GM19238 (cell line): ENCODE results near the gene ZNF362.
"Not testable (repeated sequence)": the region's sequence is repeated elsewhere in the genome, so short reads cannot be mapped to it uniquely, and the experiment has no call there.

Experiments used
- DNase-seq: peaks from one replicate; pipeline ENCODE4 v3.0.0; 2011; ENCODE audit warnings: low spot score; ENCODE audit not compliant: insufficient read length

ZNF362 gene

DNA sequence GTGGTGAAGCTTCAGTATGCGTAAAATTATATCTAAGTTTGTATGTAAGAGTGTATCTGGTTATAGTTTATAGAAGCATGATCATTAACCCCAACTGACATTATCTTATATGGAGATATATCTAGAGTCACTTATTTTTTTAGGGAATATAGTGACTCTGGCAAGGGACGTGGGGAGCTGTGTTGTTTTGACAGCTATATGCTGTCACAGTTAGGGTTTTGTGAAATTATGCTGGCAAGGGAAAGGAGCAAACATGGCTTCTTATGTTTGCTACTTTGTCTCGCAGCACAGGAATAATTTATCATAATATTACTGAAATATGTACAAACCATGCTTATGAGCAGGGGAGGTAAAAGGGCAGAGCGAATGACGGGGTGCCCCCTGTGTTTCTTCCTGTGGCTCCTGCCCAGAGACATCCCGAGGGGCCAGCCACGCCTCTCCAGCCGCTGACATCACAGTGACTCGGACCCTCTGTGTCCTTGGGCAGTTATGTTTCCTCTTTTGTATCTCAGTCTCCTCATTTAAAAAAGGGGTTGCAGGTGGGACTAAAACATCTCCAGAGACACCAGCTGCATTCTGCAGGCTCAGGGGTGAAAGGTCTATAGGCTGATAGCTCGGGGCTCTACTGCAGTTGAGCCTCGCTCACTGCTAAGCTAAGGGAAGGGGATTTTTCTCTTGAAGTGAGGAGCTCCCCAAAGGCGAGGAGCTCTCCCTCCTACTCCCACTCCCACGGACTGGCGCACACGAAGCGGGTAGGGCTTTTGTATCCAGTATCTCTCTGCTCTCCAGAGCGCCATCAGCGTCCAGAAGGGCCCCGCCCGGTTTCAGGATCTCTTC is 49.7 kb downstream of the ZNF362 start:
- DNase-seq: no peak

DNA sequence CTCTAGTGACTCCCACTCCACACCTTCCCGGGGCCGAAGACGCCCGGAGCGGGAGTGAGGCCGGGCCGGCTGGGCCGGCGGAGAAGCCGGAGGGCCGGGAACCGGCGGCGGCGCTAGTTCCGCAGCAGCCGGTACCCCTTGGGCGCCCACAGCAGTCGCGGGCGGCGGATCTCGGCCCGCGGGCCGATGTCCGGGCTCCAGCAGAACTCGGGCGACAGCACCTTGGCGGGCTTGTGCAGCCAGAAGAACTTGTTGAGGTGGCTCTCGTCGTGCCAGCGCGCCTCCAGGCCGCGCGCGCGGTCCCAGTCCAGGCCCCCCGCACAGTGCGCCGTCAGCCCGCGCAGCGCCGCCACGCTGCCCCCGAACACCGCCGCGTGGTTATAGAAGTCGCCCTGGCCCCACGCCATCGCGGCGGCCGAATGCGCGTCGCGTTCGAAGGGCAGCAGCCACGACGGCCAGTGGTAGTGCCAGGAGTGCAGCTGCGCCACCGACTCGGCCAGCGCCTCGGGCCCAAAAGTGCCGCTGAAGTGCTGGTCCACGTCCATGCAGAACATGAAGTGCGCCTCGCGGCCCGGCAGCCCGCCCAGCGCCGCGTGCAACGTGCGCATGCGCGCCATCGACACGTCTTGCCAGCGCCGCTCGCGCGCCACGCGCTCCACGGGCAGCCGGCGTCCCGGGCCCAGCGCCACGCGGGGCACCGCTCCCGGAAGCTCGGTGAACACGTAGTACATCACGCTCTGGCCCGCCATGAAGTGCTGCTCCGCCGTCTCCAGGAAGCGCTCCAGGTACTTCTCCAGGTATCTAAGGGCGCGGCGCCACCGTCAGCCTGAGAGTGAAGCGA is 50.6 kb downstream of the ZNF362 start:
- no peak for DNase-seq

DNA sequence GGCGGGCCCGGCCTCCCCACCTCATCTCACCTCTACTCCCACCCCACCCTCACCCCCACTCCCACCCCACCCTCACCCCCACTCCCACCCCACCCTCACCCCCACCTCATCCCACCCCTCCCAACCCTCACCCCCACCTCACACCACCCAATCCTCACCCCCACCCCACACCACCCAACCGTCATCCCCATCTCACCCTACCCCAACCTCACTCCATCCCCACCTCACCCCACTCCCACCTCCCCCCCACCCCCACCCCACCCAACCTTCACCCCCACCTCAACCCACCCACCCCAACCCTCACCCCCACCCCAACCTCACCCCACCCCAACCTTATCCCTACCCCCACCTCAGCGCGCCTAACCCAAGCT is 51.2 kb downstream of the ZNF362 start:
- DNase-seq: no peak

DNA sequence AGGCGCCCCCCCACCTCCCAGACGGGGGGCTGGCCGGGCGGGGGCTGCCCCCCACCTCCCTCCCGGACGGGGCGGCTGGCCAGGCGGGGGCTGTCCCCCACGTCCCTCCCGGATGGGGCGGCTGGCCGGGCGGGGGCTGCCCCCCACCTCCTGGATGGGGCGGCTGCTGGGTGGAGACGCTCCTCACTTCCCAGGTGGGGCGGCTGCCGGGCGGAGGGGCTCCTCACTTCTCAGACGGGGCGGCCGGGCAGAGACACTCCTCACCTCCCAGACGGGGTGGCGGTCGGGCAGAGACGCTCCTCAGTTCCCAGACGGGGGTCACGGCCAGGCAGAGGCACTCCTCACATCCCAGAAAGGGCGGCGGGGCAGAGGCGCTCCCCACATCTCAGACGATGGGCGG is 53.1 kb downstream of the ZNF362 start:
- not testable (repeated sequence) for DNase-seq

DNA sequence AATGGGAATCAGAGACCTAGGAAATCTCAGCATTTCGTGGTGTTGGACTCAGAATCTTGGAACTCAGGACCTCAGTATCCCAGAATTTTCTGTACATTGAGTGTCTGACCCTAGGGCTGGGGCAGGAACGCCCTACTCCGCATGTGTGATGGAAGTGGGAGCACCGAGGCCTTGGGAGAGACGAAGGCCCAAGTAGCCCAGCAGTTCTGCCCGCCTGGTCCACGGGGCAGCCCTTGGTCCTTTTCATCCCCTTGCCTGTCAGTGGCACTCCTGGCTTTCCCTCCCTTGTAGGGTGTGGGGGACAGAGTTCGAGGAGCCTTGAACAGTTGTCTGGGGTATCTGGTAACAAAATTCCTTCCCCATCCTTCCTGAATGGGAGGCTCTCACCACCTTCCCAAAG is 54.4 kb downstream of the ZNF362 start:
- DNase-seq: no peak

DNA sequence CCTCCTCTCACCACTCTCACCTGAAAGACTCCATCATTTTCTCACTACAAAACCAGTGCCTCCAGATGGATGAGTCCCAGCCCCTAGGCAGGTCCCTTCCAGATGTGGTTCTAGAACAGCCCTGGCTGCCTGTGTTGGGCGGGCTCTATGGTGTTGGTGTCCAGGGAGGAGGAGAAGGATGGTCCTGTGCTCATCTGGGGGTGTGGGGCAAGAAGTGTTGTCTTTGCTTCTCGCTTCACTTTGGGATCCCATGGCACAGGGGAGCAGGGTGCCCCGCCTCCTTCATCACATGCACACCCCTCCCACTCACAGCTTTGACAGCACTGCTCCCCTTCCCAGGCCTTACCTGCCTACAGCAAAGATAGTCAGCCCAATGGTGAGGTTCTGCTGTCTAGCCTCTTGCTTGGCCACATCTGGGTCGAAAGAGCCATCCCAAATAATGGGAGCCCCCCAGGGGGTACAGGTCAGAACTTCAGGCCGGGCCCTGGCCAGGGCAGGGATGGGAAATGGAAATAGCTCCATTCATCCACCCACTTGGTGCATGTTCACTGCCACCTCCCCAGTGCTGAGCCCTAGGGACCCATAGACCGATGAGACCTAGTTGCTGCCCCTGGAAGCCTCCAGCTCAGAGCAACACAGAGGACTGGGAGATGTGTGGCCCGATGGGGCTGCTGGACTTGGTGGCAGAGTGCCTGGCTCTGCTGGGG is 55.6 kb downstream of the ZNF362 start:
- no peak for DNase-seq

DNA sequence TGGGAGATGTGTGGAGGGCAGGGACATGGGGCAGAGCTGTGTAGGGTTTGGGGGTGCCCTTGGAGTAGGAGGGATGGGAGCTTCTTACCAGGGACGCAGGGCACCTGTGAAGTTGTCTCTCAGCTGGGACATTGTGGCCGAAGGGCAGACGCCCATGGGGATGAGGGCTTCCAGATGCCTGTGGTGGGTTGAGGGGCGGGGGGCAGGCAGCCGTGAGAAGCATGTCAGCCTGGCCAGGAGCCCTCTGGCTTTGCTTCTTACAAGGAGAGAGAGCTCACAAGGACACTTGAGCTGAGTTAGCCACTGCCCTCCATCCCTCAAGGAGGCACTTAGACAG is 56.1 kb downstream of the ZNF362 start:
- DNase-seq: no peak

DNA sequence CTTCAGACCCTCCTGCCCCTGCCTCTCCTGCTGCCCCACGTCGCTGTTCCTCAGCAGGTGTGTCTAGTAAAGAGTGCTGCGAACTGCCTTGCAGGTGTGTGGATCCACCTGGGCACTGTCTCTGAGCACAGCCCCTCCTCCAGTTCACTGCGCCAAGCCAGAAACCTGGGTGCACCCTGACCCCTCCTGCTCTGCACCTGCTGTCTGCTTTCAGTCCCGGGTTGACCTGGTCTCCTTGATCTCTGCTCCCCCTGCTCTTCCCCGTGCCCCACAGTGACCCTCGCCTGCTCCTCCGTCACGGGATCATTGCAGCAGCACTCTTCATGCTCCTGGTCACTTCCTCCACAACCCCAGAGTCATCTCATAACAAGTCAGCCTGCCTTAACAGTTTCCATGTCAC is 58.1 kb downstream of the ZNF362 start:
- DNase-seq: no peak

DNA sequence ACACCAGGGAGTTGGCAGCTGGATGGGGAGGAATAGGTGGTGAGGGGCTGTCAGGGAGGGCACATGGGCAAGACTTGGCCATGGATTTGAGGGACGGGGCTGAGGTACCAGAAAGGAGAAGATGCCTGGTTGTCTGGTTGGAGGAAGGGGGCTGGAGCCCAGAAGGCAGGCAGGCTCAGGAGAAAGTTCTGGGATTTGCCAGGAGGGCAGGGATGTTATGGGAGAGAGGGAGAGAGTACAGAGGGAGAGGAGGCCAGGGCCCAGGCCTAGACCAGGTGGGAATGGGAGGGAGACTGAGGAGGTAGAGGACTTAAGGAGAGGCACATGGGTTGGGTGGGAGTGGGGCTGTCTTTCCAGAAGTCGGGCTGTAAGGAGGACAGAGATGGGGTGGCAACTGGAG is 60.3 kb downstream of the ZNF362 start:
- no peak for DNase-seq

DNA sequence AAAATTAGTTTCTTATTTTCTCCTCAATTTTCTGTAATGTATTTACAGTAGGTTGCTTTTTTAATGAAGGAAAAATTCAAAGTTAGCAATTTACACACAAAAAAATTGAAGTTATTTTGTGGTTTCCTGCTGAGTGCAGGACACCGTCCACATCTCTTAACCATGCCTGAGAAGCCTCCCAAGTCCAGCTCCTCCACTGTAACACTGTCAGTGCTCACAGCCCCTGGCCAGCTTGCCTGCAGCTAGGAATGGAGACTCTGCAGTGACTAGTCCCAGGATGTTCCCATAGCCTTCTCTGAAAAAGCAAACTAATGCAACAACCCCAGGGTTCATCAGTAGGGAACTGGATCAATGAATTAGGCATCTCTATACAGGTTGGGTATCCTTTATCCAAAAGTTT is 61.1 kb downstream of the ZNF362 start:
- no peak for DNase-seq

DNA sequence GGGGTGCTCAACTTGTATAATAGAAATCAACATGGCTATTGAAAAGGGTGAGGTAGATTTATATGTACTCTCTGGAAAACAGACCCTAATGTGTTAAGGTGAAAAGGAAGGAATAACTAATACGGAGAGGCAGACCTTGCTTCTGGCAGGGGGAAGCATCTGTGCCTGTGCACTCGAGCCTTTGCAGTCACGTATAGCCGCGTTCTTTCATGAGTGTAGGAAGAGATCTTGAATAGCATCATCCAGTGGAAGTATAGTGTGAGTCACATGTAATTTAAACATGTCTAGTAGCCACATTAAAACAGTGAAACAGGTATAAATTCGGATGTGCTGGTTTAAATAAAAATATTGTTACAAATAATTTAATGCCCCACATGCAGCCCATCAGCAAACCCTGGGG is 61.7 kb downstream of the ZNF362 start:
- DNase-seq: no peak

DNA sequence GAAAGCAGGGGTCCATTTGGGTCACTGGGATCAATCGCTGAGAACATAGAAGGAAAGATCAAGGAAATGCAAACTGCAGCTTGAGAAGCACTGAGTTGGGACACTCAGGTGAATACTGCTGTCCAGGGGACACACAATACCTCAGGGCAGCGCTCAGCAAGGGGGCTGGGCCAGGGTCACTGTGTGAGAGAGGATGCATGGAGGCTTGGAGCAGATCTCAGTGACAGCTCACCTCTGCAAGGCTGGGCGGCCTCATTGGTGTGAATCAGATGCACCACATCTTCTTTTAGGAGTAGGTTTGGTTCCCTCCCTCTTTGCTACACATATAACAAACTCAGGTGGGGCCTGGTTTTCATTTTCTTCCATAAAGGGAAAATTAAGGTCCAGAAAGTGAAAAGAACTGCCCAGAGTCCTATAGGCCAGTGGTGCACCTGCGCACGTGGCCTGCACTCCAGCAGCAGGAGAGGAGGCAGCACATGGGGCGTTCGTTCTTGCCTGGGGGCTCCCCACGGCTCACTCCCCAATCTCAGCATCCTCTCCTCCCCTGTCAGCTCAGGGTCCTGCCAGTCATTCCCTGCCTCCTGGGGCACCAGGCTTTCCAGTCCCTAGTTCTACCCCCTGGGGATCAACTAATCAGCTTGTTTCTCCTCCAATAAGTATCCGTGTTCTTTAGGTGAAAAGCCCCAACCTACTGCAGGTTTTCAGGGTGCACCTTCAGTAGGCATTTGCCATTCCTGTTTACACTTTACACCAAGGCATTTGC is 63.1 kb downstream of the ZNF362 start:
- no peak for DNase-seq

DNA sequence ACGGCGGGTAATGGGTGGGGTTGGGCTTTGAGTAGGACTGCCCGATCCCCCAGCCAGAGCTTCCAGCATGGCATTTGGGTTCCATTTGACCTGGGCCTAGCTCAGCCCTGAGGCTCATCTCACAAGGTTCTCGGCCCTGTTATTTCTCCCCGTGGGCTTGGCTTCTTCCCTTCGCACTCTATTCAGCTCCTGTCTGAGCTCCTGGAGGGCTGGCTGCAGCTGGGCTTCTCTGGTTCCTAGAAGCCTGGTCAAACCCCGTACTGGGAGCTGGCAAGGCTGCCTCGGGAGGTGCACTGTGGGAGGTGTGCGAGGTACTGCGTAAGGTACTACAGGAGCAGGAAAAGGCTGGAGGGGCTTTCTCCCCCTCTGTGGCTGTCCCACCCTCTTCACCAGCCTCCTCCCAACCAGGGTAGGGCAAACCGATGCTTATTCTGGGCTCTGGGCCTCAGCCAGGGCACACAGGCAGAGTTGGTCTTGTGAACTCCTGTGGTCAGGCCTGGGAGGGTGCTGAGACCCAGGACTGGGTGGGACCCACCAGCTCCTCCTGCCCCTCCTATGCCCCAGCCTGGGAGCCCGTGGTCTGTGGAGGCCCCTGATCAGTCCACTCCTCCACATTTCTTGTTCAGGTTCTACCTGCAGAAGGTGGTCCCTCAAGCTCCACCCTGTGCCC is 63.8 kb downstream of the ZNF362 start:
- no peak for DNase-seq

DNA sequence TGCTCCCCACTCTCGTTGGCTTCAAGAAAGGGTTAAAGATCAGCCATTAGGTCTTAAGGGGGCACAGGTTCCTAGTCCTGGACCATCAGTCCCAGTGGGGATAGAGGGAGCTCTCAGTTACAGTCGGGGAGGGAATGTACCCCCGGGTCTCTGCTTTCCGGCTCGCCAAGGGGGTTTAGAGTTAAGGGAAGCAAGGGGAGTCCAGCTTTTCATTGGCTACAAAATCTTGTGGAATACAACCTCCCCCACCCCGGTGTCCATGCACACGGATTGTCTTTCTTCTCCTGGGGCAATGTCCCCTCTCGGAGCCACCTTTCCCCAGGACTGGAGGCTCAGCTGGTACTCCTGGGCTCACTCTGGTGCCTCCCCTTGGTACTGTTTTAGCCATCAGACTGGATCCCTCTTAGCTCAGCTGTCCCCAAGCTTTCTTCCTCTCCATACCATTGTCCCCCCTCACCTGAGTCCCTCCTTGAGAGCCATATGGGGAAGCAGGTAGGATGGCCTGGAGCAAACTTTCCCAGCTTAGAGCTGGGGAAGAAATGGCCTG is 64.4 kb downstream of the ZNF362 start, which contains the start of gene A3GALT2:
TSS of gene A3GALT2 (minus strand) at position 480 of the 547 bp plus-strand sequence. CDS start at position 480, 0 bp downstream.
- DNase-seq: no peak

DNA sequence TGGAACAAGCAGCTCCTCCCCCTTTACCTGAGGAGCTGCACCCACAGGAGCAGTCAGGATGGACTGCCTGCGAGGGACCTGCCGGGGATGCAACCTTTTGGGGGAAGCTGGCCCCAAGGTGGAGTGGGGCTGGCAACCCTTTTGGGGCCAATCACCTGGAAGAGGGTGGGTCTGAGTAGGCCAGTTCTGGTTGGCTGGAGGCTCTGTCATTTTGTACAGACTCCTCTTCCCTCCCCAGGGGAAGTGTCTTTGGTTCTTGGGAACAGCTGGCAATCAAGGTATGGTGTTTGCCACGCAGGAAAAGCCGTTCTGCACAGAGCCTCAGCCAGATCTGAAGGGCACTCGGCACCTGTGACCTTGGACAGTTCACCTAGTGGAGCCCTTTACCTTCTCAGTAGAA is 64.9 kb downstream of the ZNF362 start:
- no peak for DNase-seq

DNA sequence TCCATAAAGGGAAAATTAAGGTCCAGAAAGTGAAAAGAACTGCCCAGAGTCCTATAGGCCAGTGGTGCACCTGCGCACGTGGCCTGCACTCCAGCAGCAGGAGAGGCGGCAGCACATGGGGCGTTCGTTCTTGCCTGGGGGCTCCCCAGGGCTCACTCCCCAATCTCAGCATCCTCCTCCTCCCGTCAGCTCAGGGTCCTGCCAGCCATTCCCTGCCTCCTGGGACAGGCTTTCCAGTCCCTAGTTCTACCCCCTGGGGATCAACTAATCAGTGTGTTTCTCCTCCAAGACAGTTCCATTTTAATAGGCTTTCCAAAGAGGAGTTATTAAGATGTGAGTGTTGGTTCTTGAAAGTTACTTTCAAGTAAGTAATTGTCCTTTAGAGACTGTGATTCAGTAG is 65.8 kb downstream of the ZNF362 start:
- DNase-seq: no peak

DNA sequence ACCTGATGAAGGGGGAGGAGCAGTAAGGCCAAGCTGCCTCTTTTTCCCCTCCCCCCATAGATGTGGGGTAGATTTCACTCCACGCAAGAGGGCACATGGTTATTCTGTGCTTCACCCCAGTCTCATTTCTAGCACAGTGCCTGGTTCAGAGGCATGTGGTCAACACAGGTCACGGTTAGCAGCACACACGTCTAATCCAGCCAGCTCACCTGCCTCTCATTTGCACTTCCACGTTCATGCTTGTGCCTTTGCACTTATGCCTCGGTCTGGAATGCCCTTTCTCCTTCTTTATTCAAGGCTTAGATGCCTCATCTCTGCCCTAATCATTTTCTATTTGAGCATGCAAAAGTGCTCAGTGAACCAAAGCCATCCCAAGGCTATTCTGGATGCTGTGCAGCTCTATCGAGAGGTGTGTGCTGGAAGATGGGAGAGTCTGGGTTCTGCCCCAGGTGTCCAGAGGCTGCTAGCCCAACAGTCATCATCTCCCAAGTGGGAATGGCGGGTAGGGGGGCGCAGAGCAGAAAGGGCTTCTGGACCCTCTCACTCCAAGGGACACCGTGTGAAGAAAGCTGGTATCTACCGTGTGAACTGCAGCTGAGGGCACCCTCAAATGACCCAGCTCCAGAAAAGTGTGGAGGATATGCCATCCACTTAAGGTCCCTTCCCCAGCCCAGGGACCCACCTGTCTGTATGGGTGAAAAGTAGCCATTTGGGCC is 66.7 kb downstream of the ZNF362 start:
- no peak for DNase-seq

DNA sequence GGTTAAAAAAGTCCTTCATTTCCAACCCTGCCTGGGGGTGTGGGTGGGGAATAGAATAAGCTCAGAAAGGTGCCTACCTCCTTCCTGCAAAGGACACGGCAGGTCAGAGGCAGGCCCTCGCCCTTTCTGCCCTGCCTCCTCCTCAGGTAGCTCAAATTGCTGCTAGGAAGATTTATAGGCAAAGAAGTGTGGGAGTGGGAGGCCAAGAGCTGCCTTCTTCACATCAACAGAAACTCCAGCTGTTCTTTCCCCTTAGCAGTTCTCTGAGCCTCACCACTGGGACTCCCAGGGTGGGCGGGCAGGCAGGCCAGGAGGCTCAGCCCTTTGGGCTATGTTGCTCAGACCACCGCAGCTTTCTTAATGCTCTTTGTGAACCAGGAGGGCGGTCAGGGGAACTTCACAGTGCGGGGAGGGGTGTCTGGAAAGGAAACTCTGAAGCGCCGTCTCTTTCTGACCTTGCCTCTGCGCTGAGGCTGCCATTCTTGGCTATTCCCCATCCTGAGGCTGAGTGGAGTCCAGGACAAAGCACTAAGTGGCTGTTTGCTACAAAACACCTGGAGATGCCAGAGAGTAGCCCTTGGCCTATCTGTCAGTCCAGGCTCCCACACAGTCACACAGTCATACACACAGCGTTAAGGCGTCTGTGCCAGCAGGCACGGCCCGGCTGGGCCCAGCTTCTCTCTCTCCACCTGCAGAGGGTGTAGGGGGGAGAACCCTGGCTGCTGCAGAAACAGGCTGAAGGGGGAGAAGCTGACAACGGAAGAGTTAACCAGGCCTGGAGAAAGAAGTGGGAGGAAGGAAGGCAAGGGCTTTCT is 67.6 kb downstream of the ZNF362 start:
- DNase-seq: no peak
